HG02870 (cell line): ENCODE data around the gene PRKCD.
"Not testable (repeated sequence)": the region's sequence is repeated elsewhere in the genome, so short reads cannot be mapped to it uniquely, and the experiment has no call there.

Experiments
- ATAC-seq: cut with Tn5 transposase; IDR thresholded peaks from one replicate; pipeline ENCODE4 v1.9.1; 2021; ENCODE audit warnings: mild to moderate bottlenecking, moderate library complexity; ENCODE audit not compliant: unreplicated experiment

PRKCD gene

GRCh38 chr3:53139906-53140846 is 20.8 kb upstream of the PRKCD start:
- ATAC-seq = no peak

GRCh38 chr3:53140847-53141845 is 19.9 kb upstream of the PRKCD start:
- ATAC-seq = no peak

GRCh38 chr3:53142986-53143385 is 18.0 kb upstream of the PRKCD start:
- no peak for ATAC-seq

GRCh38 chr3:53144446-53144845 is 16.6 kb upstream of the PRKCD start:
- ATAC-seq = no peak

- no peak for ATAC-seq
Observed at GRCh38 chr3:53144862-53145712, 15.9 kb upstream of the PRKCD start.

GRCh38 chr3:53145713-53146080 is 15.3 kb upstream of the PRKCD start:
- ATAC-seq = no peak

GRCh38 chr3:53146319-53146891 is 14.6 kb upstream of the PRKCD start:
- no peak for ATAC-seq

GRCh38 chr3:53147151-53147902 is 13.7 kb upstream of the PRKCD start:
- ATAC-seq = no peak

- no peak for ATAC-seq
Observed at GRCh38 chr3:53147903-53148400, 13.1 kb upstream of the PRKCD start.

GRCh38 chr3:53149006-53149690 is 11.9 kb upstream of the PRKCD start:
- no peak for ATAC-seq

- no peak for ATAC-seq
Observed at GRCh38 chr3:53149699-53150098, 11.3 kb upstream of the PRKCD start.

GRCh38 chr3:53150247-53151085 is 10.5 kb upstream of the PRKCD start:
- no peak for ATAC-seq

GRCh38 chr3:53151086-53151438 is 9.9 kb upstream of the PRKCD start:
- not testable (repeated sequence) for ATAC-seq

GRCh38 chr3:53151465-53151864 is 9.5 kb upstream of the PRKCD start:
- no peak for ATAC-seq

- no peak for ATAC-seq
Observed at GRCh38 chr3:53151870-53152660, 8.9 kb upstream of the PRKCD start.

- no peak for ATAC-seq
Observed at GRCh38 chr3:53153264-53153823, 7.7 kb upstream of the PRKCD start.

GRCh38 chr3:53153980-53154379 is 7.0 kb upstream of the PRKCD start:
- no peak for ATAC-seq
